Measurements from ENCODE around the gene STAT5A. TPM values are rescaled to one million over a fixed set of nuclear protein-coding genes. Genes with fewer than 3 reads are reported as not detected.

Gene STAT5A
- total RNA-seq, 1 experiment from 2014 or later = 0.91 TPM

GRCh38 chr17:42285346-42286050 is 2.8 kb upstream of the STAT5A start:
- BruUV-seq (replicated peaks) = no TSS peak
- no peak for DNase-seq (ENCODE audit: low read depth, low spot score)
- Histone ChIP-seq H3K9ac (ENCODE audit: low read length) (no peak overlapping the region), H3K9me2 (ENCODE audit: insufficient read depth) (no peaks in the 10 kb centered on the region), H3K4me3 (replicated peaks in 1 of 2; ENCODE audit: low read depth in 1 of 2, low read length in 2 of 2) (no peak overlapping the region), H3K27me3 (ENCODE audit: insufficient read depth, low read length) (no peaks in the 10 kb centered on the region), H3K36me3 (ENCODE audit: control insufficient read depth in 1 of 2, insufficient read depth in 2 of 2, low read length in 2 of 2) (no peaks in the 10 kb centered on the region), H2AFZ (ENCODE audit: low read depth, low read length, poor library complexity, severe bottlenecking) (no peak overlapping the region), H3K9me3 (ENCODE audit: control insufficient read depth in 1 of 2, insufficient read depth in 1 of 2, low read depth in 1 of 2, low read length in 2 of 2) (no peaks in the 10 kb centered on the region), H3K4me1 (ENCODE audit: control insufficient read depth in 1 of 2, insufficient read depth in 2 of 2, low read length in 2 of 2) (no peaks in the 10 kb centered on the region), H3K79me2 (ENCODE audit: insufficient read depth, low read length) (no peaks in the 10 kb centered on the region), H3K4me2 (ENCODE audit: low read length) (no peak overlapping the region), H3K27ac (ENCODE audit: low read depth, low read length) (no peak overlapping the region), H4K20me1 (ENCODE audit: insufficient read depth) (no peaks in the 10 kb centered on the region)
- no peak for TF ChIP-seq YY1 (IDR thresholded peaks at IDR 0.05; ENCODE audit: extremely low read depth, insufficient replicate concordance, low read depth, low read length)
- no peak for TF ChIP-seq ATF3 (IDR thresholded peaks at IDR 0.05)
- no peak for TF ChIP-seq MAX (IDR thresholded peaks at IDR 0.05)
- no peak for TF ChIP-seq ZFX (IDR thresholded peaks at IDR 0.05)
- TF ChIP-seq, protein P1, sequence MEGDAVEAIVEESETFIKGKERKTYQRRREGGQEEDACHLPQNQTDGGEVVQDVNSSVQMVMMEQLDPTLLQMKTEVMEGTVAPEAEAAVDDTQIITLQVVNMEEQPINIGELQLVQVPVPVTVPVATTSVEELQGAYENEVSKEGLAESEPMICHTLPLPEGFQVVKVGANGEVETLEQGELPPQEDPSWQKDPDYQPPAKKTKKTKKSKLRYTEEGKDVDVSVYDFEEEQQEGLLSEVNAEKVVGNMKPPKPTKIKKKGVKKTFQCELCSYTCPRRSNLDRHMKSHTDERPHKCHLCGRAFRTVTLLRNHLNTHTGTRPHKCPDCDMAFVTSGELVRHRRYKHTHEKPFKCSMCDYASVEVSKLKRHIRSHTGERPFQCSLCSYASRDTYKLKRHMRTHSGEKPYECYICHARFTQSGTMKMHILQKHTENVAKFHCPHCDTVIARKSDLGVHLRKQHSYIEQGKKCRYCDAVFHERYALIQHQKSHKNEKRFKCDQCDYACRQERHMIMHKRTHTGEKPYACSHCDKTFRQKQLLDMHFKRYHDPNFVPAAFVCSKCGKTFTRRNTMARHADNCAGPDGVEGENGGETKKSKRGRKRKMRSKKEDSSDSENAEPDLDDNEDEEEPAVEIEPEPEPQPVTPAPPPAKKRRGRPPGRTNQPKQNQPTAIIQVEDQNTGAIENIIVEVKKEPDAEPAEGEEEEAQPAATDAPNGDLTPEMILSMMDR (IDR thresholded peaks at IDR 0.05 in 2 of 3, conservative IDR thresholded peaks at IDR 0.05 in 1 of 3; ENCODE audit: borderline replicate concordance in 1 of 3, insufficient read depth in 1 of 3, low read depth in 2 of 3, low read length in 2 of 3) = no peak
- no peak for TF ChIP-seq POLR2AphosphoS5 (IDR thresholded peaks at IDR 0.05; ENCODE audit: low read depth, low read length)
- TF ChIP-seq RAD21 (IDR thresholded peaks at IDR 0.05; ENCODE audit: low read depth) = no peak
- no peak for TF ChIP-seq SRF (IDR thresholded peaks at IDR 0.05; ENCODE audit: low read depth)
- TF ChIP-seq, protein P2, sequence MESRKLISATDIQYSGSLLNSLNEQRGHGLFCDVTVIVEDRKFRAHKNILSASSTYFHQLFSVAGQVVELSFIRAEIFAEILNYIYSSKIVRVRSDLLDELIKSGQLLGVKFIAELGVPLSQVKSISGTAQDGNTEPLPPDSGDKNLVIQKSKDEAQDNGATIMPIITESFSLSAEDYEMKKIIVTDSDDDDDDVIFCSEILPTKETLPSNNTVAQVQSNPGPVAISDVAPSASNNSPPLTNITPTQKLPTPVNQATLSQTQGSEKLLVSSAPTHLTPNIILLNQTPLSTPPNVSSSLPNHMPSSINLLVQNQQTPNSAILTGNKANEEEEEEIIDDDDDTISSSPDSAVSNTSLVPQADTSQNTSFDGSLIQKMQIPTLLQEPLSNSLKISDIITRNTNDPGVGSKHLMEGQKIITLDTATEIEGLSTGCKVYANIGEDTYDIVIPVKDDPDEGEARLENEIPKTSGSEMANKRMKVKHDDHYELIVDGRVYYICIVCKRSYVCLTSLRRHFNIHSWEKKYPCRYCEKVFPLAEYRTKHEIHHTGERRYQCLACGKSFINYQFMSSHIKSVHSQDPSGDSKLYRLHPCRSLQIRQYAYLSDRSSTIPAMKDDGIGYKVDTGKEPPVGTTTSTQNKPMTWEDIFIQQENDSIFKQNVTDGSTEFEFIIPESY (IDR thresholded peaks at IDR 0.05; ENCODE audit: extremely low read depth, insufficient replicate concordance, low read length) = no peak
- TF ChIP-seq, protein P3, sequence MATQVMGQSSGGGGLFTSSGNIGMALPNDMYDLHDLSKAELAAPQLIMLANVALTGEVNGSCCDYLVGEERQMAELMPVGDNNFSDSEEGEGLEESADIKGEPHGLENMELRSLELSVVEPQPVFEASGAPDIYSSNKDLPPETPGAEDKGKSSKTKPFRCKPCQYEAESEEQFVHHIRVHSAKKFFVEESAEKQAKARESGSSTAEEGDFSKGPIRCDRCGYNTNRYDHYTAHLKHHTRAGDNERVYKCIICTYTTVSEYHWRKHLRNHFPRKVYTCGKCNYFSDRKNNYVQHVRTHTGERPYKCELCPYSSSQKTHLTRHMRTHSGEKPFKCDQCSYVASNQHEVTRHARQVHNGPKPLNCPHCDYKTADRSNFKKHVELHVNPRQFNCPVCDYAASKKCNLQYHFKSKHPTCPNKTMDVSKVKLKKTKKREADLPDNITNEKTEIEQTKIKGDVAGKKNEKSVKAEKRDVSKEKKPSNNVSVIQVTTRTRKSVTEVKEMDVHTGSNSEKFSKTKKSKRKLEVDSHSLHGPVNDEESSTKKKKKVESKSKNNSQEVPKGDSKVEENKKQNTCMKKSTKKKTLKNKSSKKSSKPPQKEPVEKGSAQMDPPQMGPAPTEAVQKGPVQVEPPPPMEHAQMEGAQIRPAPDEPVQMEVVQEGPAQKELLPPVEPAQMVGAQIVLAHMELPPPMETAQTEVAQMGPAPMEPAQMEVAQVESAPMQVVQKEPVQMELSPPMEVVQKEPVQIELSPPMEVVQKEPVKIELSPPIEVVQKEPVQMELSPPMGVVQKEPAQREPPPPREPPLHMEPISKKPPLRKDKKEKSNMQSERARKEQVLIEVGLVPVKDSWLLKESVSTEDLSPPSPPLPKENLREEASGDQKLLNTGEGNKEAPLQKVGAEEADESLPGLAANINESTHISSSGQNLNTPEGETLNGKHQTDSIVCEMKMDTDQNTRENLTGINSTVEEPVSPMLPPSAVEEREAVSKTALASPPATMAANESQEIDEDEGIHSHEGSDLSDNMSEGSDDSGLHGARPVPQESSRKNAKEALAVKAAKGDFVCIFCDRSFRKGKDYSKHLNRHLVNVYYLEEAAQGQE (IDR thresholded peaks at IDR 0.05; ENCODE audit: low read depth) = no peak
- no peak for TF ChIP-seq POLR2A (IDR thresholded peaks at IDR 0.05; ENCODE audit: borderline replicate concordance, extremely low read depth, insufficient read depth, insufficient read length)
- TF ChIP-seq TCF7L2 (IDR thresholded peaks at IDR 0.05; ENCODE audit: borderline replicate concordance, extremely low read depth, insufficient read depth, insufficient read length) = no peak
- no peak for TF ChIP-seq CBX3 (IDR thresholded peaks at IDR 0.05; ENCODE audit: low read depth)
- no peak for TF ChIP-seq EZH2 (IDR thresholded peaks at IDR 0.05)
- intact Hi-C loops (cut with micrococcal nuclease) = no loop called here
- ChIA-PET CTCF (no interaction called here), POLR2A (no interaction called here), RAD21 (ENCODE audit: low non-redundant PET in 1 of 2, low total read pairs in 2 of 2, uncharacterized antibody in 2 of 2, unreplicated experiment in 2 of 2) (interaction anchor here in 1 of 2 experiments (0.7 kb wide), 1 partner anchor 19 kb away, joined by 3 read pairs; no protein-coding TSS in a partner anchor)
- no peak for ATAC-seq
